GM18867 (cell line): ENCODE results near the gene FAM227B.
"Not testable (repeated sequence)": the region's sequence is repeated elsewhere in the genome, so short reads cannot be mapped to it uniquely, and the experiment has no call there.

Experiments
- ATAC-seq: cut with Tn5 transposase; IDR thresholded peaks from one replicate; pipeline ENCODE4 v1.9.1; 2021; ENCODE audit warnings: mild to moderate bottlenecking, moderate library complexity; ENCODE audit not compliant: unreplicated experiment

The FAM227B gene

DNA sequence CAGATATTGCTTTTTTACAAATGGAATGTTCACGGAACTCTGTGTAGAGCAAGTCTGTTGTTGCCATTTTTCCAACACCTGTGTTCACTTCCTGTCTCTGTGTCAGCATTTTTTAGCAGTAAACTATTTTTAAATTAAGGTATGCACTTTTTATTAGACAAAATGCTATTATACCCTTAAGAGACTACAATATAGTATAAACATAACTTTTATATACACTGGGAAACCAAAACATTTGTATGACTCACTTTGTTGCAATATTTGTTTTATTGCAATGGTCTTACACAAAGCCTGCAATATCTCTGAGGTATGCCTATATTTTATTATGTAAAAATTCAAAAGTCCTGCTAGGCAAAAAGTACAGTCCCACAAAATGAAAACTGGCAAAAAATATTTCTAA, 237.4 kb downstream of the FAM227B start:
- ATAC-seq, result no peak

DNA sequence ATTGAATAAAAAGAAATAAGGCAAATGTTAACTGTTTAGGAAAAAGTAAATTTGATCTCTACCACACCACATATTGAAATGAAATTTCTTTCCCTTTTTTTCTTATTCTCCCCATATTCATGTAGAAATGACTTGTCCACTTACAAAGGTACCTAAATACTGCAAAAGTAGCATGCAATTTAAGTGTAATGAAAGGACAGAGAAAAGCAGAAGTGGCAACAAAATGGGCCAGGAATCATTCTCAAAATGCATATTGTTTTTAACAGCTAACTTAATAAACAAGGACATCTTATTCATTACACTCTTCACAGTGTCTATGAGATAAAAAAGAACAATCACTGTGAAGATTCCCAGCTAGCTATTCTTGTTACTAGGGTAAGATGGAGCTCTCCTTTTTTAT, 238.2 kb downstream of the FAM227B start:
- ATAC-seq, result no peak

DNA sequence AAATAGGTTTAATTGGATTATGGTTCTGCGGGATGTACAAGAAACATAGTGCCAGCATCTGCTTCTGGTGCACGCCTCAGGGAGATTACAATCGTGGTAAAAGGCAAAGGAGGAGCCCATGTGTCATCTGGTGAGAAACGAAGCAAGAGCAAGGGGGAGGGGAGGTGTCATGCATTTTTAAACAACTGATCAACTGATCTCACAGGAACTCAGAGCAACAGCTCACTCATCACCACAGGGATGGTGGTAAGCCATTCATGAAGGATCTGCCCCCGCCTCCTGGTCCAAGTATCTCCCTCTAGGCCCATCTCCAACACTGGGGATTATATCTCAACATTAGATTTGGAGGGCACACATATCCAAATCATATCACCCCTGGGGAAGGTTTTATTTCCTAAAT, 239.7 kb downstream of the FAM227B start:
- ATAC-seq, result no peak

DNA sequence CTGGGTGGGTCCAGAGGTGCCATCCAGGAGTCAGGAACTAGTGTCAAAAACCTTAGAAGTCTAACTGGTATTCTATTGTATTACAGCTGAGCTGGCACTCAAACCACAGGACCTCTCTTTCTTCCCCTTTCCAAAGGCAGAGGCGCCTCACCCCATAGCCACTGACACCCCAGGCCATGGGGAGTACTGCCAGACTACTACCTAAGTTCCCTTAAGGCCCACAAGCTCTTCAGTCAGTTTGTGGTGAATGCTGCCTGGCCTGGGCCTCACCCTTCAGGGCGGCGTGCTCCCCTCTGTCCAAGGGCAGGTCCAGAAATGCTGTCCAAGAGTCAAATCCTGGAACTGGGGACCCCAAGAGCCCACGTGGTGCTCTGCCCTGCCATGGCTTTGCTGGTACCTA, 240.6 kb downstream of the FAM227B start:
- ATAC-seq, result no peak

DNA sequence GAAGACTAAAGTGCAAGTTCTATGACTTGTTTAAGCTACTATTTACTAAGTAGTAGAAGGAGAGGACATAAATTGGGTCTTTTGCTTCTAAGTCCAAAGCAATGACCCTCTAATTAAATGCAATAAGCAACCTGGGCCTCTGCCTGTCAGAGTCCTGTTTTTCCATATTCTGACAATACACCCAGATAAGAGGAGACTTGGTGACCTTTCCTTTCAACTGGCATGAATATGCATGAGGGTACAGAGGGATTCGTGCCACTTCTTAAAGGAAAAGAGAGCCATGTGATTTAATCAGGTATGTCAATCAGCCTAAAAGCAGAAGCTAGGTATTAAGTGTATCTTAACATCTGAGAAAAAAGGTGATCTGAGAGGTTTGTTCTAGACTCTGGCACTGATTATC, 248.3 kb downstream of the FAM227B start:
- ATAC-seq, result no peak

DNA sequence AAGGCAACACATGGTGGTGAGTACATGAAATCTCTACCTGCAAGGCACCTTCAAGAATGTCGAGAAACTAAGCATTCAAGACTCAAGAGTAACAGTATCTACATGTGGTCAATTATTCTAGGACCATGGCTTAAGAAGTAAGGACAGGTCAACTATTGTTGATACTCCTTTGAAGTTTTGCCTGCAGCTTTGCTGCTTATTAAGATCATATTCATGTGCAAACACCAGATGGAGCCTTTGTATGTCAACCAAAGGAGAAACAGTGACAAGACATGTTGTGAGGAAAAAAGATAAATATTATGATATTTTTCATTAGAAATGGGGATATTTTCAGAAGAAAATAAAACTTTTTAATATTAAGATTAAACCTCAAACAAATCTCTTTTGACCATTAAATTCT, 249.8 kb downstream of the FAM227B start:
- no peak for ATAC-seq

DNA sequence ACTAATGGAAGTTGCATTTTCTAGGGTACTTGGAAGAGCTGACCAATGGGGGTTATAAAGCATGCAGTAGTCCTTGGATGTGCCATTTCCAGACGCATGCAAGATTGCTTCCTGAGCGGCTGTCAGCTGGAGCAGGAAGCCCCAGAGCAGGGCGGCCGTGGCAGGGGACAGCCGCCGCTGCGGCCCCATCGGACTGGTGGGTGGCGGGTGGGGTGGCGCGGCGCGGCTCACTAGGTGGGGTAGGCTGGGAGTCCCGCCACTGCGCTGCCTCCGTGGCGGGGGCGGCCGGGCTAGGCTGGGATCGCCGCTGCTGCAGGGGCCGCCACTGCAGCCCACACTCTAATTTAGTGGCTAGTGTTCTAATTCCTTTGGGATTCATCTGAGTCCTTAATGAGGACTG, 254.1 kb downstream of the FAM227B start:
- no peak for ATAC-seq

DNA sequence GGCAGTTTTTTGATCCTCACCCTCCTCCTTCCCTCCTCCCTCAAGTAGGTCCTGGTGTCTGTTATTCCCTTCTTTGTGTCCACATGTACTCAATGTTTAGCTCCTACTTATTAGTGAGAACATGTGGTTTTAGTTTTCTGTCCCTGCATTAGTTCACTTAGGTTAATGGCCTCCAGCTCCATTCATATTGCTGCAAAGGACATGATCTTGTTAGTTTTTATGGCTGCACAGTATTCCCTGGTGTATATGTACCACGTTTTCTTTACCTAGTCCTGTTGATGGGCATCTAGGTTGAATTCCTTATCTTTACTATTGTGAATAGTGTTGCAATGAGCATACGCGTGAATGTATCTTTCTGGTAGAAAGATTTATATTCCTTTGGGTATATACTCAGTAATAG, 259.2 kb downstream of the FAM227B start:
- ATAC-seq, result no peak

DNA sequence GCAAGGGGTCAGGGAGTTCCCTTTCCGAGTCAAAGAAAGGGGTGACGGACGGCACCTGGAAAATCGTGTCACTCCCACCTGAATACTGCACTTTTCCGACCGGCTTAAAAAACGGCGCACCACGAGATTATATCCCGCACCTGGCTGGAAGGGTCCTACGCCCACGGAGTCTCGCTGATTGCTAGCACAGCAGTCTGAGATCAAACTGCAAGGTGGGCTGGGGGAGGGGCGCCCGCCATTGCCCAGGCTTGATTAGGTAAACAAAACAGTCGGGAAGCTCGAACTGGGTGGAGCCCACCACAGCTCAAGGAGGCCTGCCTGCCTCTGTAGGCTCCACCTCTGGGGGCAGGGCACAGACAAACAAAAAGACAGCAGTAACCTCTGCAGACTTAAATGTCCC, 266.2 kb downstream of the FAM227B start:
- ATAC-seq, result not testable (repeated sequence)

DNA sequence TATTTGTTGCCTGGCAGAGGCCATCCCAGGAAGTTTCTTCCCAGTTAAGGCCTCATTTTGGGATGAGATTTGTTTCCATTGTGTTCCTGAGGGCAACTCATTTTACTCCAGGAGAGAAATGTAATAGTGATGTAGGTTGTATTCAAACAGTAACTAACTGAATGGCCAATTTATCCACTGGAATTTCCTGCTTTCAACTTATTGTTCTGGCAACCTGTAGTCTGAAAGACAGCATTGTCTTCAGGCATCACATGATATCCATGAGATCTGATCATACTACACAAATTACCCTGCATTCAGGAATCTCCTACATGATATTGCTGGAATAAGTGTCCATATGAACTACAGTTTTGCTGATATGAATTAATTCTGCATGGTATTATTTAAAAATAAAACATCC, 277.1 kb downstream of the FAM227B start:
- ATAC-seq, result no peak

DNA sequence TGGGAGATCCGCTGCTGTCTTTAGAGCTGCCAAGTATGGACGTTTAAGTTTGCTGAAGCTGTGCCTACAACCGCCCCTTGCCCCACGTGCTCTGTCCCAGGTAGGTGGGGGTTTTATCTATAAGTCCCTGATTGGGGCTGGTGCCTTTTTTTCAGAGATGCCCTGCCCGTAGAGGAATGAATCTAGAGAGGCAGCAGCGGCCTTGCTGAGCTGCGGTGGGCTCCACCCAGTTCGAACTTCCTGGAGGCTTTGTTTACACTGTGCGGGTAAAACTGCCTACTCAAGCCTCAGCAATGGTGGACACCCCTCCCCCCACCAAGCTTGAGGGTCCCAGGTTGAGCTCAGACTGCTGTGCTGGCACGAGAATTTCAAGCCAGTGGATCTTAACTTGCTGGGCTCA, 281.0 kb downstream of the FAM227B start:
- ATAC-seq, result no peak

DNA sequence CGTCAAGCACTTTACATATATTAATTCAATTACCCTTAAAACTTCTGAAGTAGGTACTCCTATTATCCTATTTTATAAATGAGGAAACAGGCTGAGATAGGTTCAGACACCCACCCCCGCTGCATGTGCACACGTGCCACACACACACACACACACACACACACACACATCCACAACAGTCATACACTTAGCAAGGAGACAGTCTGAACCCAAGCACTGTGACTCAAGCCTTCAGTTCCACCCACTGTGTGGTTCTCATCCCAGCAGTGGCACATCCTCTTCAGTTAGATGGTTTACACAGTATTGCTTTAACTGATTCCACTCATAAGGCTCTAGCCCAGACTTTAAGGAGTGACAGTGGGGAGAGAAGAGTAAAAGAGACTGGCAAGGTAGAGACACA, 288.7 kb downstream of the FAM227B start:
- ATAC-seq, result no peak

DNA sequence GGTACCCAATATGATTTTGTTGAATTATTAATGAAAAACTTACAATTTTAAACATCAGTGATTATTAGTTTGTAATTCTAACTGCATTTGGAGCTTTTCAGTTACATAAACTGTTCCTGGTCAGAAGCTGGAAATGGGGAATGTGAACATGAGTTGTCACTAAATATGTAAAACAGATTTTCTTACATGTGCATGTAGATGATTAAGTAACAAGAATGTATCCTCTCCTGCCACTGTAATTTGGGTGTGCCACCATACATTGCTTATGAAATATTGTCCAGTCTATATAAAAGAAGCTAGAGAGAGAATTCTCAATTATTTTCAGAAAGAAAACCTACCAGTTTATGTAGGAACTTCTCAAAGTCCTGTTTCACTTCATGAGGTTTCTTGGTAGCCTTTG, 289.2 kb downstream of the FAM227B start:
- no peak for ATAC-seq

DNA sequence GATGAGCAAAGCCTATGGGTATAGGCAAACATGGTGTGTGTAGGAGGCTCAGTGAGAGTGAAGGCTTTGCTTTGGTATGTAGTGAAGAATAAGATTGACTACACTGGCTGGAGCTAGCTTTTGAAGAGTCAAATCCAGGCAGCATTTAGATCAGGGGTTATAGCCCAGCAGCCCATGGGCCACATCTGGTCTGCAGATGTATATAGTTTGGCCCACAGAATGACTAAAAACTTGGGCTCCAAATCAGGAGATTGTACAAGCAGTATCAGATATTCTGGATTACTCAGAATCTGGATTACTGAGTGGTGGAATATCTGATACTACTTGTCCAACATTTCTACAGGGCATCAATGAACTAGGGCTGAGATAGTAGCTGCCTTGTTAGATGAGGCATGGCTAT, 290.5 kb downstream of the FAM227B start:
- no peak for ATAC-seq

DNA sequence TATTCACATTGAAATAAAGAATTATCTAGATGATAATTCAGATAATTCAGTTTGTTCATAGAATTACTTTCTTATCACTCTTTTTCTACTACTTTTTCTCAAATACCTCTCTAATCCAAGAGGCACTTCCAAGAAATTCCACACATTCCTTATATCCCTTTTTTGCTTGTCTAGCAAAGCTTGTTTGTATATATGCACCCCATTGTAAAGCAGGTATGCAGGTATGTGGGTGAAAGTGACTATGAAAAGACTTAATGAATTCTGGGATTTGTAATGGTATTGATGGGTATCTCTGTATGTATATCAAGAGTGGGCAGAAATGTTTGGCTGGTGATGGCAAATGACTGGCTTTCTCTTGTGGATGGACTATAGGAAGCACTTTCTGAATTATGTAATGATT, 291.7 kb downstream of the FAM227B start:
- ATAC-seq, result no peak

DNA sequence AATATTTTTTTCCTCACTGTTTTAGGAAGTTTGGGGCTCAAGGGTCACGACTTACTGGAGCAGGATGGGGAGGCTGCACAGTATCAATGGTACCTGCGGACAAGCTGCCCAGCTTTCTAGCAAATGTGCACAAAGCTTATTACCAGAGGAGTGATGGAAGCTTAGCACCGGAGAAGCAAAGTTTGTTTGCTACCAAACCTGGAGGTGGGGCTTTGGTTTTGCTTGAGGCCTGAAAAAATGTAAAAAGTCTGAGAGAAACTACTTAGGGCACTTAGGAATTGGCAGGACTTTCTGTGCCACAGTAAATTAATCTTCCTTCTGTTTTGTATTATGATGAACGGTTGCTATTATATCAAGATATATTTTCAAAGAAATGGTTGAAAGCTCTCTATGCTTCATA, 292.7 kb downstream of the FAM227B start:
- ATAC-seq, result no peak

DNA sequence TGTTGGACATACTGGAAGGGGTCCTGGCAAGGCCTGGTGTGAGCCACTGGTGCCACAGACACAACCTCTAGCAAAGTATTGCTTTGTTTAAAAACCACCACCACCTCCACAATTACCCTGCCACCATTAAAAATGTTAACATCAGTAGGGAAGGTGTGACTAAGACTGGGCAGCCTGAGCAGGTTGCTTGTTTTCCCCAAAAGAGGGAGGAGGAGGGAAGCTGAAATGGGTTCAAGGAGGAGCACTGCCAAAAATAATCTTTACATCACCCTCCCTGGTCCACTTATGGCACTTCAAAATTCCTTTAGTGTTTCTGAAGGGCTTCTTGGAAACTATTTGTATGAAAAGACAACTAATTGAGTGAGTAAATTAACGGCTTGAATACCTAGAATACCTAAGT, 297.4 kb downstream of the FAM227B start:
- no peak for ATAC-seq

DNA sequence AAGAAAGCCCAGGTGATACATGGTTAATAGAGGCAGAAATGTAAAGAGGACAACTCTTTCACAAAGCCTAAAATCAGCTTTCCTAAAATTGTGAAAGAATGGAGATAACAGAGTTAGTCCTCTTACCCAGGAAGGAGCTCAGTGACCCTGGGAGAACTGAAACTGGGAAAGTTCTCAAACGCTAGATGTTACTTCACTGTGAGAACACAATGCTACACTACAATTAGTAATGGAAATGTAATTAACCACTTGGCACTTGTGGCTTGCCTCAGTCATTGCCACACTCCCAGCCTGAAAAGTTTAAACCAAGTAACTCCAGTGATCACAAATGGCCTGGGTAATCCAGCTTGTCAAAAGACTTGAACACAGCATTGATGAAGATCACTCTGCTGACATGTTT, 300.3 kb downstream of the FAM227B start:
- ATAC-seq, result no peak

DNA sequence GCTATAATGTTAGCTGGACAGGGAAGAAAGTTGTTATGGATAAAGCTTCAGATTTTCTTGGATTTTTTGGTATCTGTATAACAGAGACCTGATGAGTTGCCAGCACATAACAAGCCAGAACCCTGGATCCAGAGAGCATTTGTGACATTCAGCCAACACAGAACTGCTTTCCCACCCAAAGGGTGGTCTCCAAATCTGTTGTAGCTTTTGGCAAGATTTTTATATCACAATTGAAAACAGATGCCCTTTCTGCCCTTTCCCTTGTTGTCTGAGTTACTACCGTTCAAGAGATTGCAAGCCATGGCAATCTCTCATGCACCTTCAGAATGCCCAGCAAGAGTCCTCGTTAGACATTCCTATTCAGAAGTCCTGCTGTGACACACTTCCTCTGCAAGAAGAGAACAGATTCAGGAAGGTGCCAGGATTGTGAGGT, 305.2 kb downstream of the FAM227B start:
- ATAC-seq, result no peak

DNA sequence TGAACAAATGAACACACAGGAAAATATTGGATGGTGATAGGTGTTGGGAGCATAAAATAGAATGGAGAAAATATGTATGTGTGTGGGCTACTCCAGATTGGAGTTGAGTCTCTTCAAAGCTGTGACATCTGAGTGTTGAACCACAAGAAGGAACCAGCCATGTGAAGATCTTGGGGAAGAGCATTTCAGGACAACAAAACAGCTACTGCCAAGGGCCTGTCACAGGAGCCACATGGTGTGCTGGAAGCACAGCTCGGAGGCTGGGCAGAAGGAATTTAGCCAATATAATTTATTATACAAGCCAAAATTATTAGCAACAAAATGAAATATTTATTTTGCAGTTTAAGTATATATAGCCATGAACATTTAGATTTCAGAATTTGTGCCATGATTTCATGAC, 305.9 kb downstream of the FAM227B start:
- ATAC-seq, result no peak

DNA sequence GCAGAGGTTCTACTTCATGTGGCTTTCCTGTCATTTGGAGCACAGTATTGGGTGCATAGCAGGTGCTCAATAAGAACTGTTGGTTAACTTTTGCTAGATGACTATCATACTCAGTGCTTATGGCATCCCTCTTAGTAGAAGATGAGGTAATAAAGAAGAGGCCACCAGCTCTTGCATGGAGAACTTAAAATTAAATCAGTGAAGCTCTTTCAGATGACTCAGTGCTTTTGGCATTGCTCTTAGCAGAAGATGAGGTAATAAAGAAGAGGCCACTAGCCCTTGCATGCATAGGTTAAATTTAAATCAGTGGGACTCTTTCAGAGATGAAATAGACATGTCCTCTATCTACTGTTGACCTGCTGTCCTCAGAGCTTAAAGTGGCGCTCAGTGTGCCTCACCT, 307.0 kb downstream of the FAM227B start:
- ATAC-seq, result no peak

DNA sequence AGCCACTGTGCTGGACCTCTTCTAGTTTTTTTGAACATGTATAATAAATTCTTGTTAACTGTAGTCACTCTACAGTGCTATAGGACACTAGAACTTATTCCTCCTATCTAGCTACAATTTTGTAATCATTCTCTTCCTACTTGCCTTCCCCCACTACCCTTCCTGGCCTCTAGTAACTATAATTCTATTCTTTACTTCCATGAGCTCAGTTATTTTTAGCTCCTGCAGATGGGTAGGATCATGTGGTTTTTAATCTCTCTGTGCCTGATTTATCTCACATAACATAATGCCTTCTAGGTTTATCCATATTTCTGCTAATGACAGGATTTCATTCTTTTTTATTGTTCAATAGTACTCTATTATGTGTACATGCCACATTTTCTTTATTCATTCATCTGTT, 310.7 kb downstream of the FAM227B start:
- ATAC-seq, result no peak

DNA sequence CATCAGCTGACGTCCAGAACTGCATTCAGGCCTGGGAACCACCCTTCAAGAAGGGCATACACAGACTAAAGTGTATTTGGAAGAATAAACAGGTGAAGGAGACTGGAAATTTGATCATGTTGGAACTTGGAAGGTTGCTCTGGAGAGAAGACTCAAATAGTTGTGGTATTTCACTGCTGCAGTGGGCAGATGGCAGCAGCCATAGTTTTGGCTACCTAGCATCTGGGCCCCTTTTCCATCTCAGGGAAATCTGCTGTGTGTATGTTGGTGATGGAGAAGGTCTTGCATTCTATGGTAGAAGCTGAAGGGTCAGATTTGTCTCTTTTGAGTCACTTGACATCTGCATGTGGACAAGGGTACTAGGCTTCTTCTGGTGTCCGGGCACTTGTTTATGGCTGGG, 311.9 kb downstream of the FAM227B start:
- no peak for ATAC-seq

DNA sequence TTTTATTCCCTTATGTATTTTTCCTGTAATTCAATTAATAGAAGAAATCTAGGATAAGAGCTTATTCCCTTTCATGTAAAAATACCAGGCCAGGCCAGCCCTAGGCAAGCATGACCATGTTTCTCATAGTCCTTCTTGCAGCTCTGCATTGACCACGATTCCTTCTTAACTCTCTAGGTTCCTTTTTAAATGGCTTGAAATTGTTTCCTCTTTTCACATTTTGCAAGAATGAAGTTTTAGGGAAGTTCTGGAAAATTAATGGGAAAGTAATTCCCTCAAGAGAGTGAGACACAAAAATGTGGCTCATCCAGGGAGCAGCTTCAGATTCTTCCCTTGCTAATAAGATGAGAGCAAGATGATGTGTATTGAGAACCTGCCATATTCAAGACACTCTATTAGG, 314.1 kb downstream of the FAM227B start:
- no peak for ATAC-seq
